Nucleus accumbens (tissue), 56 donors: ENCODE measurements around the gene AUTS2.

ENCODE experiments used
- DNase-seq, 56 donors: peaks; one replicate each; lab custom pipeline; 2025; lab: John Stamatoyannopoulos, UW

AUTS2 gene

DNA sequence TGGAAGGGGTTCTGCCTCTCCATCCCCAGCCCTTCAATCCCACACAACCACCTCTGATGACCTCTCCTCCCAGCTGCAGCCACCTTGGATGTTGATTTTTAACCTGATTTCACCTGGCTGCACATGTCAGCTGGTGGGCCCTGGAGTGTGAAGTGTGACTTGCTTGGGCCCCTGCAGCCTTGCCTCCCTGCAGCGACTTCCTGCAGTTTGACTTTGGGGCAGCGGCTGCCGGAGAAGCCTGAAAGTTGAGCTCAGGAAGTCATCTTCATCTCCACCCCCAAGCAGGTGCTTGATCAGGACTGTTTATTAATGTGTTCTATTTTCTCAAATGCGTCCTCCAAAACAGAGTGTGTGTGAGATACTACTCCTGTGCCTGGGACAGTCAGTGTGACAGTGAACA, 858.4 kb downstream of the AUTS2 start:
- no peak for DNase-seq

DNA sequence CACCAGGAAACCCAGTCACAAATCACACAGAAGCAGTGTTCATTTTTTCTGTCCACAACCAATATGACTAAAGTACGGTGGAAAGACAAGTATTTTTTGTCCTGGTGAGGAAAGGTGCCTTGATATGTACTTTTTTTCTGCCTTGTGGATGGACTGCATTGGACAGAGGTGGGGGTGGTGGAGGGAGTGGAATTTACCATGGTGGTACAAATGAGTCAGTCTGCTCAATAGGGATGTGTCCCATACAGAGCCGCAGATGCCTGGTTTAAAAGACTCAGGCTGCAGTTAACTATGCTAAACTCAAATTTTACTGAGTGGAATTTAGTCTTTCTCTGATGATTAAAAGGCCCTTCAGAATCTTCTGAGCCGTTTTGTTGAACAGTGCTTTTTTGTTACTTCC, 859.2 kb downstream of the AUTS2 start:
- no peak for DNase-seq

DNA sequence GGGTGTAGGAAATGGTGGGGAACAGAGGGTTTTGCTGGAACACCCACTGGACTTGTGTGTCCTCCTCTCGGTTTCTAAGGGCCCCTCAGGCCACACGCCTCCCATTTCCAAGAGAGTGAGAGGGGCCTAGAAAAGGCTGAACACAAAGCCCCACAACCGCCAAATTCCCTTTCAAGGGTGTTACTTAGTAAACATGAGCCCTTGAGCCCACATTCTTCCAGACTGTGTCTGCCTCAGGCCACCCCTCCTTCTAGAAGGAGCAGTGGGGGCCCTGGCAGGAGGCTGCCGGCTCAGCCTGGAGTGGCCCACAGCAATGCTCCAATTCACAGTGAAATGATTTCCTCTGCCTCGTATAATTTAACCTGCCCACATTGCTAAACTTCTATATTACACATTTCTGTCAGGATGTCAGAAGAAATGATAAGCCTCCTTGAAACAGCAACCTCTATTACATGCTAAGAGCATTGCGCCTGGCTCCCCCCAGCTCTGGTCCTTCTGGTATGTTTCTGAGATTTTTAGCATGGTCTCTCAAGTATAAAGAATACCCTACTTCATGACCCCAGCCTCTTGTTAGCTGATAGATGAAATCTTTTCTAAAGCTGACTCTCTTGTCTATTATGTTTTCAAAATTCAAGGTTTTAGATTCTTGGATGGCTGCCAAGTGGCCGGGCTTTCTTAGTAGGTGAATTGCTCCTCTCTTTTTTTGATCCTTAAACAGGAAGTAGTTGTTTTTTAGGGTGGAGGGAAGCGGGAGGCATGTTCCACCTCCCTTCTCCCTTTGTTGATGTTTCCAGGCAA, 859.8 kb downstream of the AUTS2 start:
- DNase-seq: peak in 5 of 56 donors; percentile 5 to 15 (median 12)

- no peak for DNase-seq
These were observed 860.5 kb downstream of the AUTS2 start for GRCh38 chr7:70458745-70459144.

GRCh38 chr7:70459546-70459945, 861.3 kb downstream of the AUTS2 start:
- no peak for DNase-seq

DNA sequence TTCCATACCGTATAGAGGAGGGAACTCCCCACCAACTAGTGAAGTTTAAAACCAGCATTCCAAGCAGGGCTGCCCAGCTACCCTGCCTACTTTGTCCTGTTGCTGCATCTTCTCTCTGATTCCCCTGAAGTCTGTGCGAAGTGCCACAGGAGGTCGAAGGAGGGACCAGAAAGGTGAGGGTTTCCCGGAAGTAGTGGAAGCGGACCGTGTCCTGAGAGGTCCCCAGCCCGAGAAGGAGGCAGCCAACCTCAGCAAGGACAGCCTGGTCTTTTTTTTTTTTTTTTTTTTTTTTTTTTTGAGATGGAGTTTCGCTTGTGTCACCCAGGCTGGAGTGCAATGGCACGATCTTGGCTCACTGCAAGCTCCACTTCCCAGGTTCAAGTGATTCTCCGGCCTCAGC, 861.8 kb downstream of the AUTS2 start:
- no peak for DNase-seq

- DNase-seq: no peak
These were observed 862.3 kb downstream of the AUTS2 start for GRCh38 chr7:70460562-70460961.

GRCh38 chr7:70463352-70463938, 865.2 kb downstream of the AUTS2 start:
- no peak for DNase-seq

DNA sequence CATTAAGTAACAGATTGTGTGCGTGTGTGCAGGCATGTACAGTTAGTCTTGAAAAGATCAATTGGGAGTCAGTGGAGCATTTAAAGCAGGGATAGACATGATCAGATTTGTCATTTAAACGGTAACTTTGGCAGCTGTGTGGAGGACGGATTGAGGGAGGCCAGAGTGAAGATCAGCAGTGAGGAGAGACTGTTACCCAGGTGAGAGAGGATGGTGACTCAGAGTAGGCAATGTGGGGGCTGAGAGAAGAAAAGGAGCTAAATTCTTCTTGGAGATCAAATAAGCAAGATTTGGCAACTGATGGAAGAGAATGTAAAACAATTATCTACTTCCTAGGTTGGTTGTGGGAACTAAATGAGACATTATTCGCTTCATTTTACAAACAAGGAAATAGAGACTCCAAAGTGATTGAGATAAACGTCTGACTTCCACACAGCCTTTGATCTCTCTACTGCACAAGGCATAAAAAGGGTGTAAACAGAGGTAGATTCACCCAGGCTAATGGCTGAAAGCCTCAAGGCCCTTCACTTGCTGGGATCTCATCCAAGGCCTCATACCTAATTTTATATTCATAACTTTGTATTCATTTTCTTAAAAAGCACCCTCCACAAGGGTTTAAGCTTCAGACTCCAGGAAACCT, 868.6 kb downstream of the AUTS2 start:
- peak in 21 of 56 donors; percentile 2 to 62 (median 17) for DNase-seq

GRCh38 chr7:70470746-70471145, 872.5 kb downstream of the AUTS2 start:
- no peak for DNase-seq

DNA sequence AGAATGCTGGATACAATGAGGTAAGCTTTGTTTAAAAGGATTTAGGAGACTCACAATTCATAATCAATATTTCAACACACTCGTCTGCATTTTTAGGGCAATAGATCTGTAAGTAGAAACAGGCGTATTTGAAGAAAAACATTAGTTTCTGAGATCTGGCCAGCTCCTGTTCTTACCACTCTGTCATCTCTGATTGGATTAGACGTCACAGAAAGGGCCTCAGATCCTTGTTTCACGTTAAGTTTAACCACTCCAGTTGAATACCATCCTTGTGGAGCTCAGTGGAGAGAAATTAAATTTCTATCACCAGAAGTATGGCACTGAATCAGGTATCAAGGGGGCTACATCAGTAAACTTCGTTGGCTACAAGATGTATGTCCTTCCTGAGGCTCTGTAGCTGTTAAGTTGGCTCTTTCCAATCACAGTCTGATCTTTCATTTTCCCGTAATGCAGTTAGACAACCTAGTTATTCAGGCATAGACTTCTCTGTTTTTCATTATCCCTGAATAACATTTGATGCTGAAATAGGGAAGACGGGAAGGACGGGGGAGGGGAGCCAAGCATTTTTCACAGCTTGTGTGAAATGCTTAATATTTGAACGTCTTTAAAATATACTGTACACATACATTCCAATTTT, 874.4 kb downstream of the AUTS2 start:
- DNase-seq: no peak

DNA sequence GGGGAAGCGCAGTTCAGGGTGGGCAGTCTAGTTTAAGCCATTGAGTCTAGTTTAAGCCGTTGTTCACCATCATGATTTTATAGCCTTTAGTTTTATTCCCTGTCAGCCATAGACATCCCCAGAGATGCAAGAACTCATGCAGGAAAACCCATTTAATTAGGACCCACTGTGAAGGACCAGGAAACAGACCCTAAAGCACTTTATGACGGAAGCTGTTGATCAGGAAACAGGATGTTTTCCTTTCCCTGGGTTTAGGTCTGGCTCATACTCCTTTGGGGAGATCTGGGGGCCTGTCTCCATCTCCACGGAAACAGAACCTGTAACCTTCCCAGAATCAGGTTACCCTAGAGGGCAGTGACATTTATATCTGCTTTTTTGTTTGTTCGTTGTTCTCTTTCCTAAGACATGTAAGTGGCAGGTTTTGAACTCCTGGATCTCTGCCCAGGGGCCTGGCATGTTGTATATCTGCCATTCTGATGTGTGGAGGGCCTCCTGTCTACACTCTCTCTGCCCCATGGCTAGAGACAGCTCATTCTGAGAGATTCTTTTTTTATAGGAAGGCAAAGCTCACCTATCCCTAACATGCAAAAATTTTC, 876.5 kb downstream of the AUTS2 start:
- DNase-seq: no peak

GRCh38 chr7:70477036-70478010, 879.0 kb downstream of the AUTS2 start:
- DNase-seq: no peak

DNA sequence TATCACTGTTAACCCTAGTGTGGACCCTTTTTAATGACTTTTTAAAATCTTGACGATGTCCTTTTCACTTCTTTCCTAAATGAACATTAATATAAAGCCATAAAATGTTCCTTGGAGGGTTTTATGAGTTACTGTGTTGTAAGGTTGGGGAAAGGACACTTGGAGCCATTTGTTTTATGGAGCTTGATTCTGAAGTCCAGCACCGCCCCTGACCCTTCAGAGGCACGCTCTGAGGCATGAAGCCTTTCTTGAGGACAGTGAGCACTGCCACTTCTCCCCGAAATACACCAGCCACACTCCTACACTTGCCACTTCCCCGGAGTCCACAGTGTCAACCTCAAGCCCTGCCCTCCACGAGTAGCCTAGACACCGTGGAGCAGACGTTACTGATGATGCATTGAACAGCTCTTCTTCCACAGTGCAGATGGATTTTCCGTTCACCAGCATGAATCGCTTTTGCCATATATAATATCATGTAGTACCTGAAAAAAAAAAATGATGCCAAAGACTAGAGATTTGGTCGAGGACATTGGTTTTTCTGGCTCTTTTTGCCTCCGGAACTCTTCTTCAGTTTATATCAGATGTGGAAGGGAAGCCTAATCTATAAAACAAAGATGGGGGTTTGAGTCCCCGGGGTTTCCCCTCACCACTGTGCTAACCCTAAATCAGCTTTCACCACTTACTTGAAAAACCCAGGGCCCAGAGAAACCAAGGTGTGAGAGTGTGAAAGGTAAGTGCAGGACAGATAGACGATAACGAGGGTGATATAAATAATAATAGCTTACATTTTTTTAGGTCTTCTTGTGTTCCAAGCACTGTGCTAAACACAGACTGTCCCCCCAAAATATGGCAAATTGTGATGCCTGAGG, 881.1 kb downstream of the AUTS2 start:
- DNase-seq: no peak

DNA sequence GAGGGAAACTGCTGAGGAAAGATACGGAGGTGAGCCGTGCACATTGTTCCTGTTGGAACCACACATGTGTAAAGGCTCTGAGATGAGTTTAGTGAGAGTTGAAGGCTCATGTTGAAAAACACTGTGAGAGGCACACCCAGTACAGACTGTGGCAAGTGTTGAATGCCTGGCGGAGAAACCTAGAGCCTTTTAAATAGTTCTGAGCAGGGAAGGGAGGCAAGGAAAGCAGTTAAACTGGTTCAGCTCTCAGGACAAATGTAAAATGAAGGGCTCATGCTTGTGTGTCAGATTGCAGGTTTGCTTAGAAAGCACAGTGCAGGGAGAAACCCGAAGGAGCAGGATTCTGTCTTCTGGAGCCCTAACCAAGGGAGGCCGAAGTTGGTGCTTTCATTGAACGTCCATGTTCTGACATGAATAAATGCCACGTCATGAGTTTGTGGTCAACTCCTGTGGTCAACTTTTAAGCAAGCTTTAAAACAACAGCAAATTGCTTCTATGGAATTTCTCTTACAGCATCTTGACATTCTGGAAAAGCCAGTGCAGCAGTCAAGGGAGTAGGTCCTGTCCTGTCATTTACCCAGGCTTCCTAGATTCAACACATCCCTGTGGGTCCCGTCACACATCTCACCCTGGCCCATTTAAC, 882.8 kb downstream of the AUTS2 start:
- no peak for DNase-seq

GRCh38 chr7:70481570-70482123, 883.4 kb downstream of the AUTS2 start:
- no peak for DNase-seq

DNA sequence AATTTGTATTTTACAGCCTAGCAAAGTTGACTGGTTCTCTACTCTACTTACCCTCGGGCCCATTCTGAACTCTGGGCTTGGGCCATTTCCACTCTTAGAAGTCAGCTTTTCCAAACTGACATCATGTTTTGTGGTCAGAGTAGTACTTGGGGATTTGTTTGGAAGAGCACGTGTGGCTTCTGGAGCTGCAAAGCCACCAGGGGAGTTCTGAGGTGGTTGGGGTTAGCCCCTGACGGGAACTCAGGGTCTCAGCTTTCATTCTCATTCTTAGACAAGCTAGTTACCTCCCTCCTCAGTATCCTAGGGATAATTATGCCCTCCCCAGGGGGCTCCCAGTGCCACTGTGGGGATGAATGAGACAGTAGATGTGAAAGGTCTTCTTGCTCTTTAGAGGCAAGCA, 886.0 kb downstream of the AUTS2 start:
- no peak for DNase-seq

DNA sequence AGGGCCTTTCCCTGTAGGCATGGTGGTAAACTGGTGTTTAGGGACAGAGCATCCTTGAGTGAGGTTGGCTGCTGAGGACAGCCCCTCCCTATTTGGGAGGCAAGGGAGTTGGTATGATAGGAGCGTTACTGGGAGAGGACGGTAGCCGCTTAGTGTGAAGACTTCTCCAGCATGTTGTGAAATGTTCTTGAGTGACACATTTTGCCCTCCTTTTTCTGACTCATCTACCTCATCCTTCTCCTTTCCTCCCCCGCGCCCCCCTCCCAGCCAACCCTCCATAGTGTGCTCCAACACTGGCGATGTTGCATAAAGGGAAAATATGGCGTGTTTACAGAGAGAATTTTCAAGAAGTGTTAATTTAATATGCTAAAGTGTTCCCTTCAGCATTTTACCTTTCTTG, 888.7 kb downstream of the AUTS2 start:
- DNase-seq: peak in 24 of 56 donors; percentile 7 to 61 (median 32)
